ENCODE results near the gene DNM3.
"Not testable (repeated sequence)": the region's sequence is repeated elsewhere in the genome, so short reads cannot be mapped to it uniquely, and the experiment has no call there.

Gene DNM3

DNA sequence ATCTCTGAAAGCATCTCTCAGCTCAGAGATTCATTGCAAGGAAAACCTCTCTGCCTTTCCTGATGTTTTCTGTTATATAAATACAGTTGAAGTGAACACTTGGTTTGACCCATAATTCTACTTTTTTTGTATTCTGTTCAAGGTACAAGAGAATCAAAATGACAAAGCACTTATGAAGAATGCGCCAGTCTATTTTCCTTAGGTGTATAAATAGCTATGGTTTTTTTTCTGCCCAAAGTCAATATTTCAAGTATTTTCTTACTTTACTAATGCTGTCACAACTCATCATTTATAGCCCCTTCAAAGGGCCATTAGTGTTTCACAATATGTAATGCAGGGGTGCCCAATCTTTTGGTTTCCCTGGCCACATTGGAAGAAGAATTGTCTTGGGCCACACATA is 436.7 kb downstream of the DNM3 start:
- no peak for DNase-seq (ENCODE audit: low read depth)

DNA sequence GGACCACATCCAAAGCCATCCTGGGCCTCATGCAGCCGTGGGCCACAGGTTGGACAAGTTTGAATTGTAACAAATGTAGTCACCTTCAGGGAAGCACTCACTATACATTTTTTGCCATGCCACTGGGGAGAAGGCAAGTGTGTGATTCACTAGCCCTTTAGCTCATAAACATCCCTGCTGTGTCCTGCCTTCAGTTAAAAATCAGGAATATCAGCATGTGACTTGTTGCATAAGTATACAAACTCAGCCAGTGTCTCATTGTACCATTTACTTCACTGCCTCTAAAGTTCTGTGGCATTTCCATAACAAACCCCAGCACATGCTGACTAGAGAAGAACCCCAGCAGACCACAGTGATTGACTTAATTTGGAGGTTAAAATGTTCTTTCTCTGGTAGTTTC is 437.2 kb downstream of the DNM3 start:
- DNase-seq (ENCODE audit: low read depth): no peak

DNA sequence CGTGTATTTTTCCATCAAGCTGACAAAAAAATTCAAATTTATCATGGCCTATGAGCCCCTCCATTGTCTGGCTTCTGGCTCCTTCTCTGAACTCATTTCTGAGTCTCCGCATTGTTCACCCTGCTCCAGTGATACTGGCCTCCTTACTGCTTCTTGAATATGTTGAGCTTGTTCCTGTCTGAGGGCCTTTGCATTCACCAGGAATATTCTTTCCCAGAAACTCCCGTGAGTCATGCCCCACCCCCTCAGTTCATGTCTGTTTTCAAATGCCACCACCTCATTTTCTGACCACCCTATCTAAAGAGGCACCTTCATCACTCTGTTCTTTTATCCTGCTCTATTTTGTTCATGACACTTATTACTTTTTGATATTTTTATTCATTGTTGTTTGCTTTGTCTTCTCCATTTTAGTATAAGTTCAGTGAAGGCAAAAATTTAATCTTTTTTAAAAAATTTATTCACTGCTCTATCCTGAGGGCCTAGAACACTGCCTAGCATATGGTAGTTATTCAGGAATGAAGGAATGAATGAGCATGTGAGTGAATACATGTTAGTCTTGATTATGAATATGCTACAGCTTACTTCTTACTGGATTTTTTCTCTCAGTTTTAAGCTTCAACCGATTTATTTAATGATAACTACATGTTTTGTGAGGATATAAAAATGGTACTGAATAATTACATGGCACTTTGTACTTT is 438.8 kb downstream of the DNM3 start:
- no peak for DNase-seq (ENCODE audit: low read depth)

DNA sequence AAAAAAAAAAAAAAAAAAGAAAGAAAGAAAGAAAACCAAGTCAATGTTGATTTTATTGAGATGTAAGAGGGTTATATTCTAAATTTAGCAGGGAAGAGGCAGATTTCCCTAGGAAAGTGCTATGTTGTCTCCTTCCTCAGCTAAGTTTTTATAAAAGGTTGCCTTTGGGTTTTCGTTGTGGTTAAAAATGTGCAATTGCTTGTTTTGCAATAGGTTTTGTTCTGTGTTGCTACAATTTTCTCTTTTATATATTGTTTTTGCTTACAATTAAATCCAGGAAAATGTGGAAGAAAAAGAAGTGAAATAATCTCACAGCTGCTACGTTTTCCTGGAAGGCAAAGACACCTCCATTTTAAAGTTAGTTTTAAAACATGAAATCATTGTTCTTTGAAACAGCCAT is 442.5 kb downstream of the DNM3 start:
- no peak for DNase-seq (ENCODE audit: low read depth)

DNA sequence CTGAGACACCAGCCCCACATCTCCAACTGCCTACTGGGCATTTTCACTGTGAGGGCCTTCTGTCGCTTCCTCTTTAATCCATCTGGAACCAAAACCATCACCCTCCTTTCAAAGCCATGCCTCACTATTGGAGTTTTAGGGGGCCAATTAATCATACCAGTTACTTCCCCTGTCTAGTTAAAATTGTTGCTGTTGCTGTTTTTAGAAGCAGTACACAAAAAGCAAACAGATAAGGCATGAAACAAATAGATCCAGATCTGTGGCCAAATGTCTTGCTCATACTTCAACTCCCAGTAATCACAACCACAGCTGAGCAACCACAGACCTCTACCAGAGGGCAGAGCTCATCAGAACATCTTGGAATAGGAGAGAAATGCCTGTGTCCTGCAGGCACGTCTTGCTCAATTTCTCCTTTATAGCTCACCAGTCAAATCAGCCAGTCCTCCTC is 445.4 kb downstream of the DNM3 start:
- DNase-seq (ENCODE audit: low read depth): no peak

DNA sequence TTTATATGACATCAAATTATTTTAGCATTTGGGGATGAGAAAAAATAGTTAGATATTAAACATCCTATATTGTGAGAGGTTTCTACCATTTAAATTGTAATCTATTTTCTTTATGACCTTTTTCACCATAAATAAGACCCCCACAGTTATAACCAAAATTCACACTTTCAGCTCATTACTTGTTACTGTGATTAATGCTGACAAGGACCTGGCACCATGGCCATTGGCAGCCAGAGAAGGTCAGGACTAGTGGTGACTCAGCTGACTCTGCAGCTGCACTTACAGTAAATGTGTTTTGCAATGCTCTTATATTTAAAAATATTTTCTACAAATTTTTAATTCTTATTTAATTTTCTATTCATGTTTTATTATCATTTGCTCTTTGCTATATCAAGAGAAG is 445.9 kb downstream of the DNM3 start:
- no peak for DNase-seq (ENCODE audit: low read depth)

DNA sequence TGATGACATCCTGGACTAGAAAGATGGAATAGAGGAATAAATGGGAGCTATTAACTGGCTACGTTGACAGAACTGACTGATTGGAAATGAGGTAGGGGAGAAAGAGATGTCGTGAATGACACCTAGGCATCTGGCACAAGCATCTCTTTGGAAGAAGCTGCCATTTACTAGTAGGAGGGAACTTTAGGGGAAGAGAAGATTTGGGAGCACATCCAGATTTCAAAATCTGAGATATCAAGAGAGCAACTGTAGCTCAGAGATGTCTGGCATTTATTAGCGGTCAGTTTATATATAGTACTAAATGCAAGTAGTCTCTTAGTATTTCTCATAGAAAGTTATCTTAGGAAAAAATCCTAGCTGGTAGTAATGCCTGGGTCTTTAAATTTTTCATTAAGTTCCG is 447.3 kb downstream of the DNM3 start:
- DNase-seq (ENCODE audit: low read depth): no peak

DNA sequence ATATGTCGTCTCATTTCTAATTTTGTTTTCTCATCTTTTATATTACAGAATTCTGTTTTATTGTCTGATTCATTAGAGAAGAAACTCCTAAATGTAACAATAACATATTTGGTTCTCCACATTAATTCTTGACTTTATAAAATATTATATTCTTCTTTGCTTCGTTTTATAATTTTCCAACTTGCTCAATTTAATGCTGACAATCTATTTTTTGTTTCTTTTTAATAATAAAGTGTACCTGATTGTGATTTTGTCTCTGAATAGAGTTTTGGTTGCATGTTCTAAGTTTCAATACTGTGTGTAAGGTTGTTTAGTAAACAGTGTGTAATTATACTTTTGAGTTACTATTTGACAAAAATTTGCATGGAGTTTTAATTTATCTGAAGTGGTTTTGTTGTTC is 448.1 kb downstream of the DNM3 start:
- no peak for DNase-seq (ENCODE audit: low read depth)

DNA sequence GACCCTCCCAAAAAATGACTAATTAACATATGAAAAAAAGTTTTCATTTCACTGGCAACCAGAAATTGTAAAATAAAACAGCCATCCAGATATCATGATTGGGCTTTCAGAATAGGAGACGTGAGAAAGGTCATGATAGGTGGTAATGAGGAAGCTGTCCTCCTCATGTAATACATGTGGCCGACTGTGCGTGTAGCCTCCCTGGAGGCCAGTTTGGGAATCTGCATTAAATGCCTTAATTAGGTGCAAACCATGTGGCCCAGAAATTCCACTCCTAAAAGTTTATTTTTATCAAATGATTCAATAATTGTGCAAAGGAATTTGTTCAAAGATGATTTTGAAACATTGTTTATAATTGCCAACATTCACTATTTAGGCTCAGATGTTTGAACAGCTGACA is 451.5 kb downstream of the DNM3 start:
- DNase-seq (ENCODE audit: low read depth): no peak

DNA sequence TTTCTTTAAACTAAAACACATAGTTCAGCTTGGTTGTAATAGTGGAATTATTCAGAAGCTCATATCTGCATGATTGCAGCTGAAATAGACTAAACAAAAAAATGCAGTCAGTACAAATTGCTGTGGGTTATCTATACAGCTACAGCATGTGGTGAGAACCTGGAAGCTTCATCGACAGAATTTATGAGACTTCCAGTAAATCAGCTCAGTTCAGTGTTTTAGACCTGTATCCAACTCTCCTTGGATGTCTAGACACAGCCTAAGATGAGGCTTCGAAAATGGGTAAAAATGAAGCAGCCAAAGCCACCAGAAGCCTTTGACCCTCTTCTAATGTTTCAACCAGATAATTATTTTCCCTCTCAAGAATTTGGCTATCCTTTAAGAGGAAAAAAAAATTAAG is 452.1 kb downstream of the DNM3 start:
- DNase-seq (ENCODE audit: low read depth): no peak

DNA sequence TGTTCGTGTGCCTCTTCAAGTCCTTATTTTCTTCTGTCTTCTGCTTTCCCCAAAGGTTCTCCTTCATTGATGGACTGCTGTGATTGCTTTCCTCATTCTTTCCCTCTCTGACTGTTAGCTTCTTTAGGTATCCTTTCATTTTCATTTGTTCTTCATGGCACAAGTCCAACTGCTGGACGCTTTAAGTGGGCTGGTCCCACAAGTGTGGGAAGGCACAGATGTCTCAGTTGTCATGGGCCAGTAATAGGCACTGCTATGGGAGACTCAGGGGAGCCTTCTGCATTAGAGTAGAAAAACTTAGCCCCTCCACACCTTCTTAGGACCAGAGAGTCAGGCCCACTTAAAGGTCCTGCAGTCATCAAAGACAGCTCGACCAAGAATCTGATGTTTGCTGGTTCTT is 456.8 kb downstream of the DNM3 start:
- no peak for DNase-seq (ENCODE audit: low read depth)

DNA sequence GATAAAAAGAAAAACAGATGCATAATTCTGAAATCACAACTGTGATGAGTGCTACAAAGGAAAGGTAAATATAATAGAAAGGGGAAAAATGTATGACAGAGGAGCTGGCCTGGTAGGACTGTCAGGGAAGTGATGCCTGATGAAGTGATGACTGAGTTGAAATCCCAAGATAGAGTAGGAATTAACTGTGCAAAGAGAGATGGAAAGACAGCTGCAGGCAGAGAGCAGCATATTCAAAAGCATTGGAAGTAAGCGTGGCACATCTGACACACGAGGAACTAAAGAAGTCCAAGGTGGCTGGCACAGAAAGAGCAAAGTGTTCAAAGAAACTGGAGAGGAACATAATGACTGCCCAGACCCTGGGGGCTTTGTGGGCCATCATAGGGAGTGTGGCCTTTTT is 457.6 kb downstream of the DNM3 start:
- no peak for DNase-seq (ENCODE audit: low read depth)

DNA sequence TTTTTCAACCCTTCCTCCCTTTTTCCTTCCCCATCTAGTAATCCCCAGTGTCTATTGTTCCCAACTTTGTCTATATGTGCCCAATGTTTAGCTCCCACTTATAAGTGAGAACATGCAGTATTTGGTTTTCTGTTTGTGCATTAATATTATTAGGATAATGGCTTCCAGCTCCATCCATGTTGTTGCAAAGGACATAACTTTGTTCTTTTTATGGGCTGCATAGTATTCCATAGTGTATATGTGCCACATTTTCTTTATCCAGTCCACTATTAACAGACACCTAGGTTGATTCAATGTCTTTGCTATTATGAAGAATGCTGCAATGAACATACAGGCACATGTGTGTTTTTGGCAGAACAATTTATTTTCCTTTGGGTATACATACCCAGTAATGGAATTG is 458.2 kb downstream of the DNM3 start:
- DNase-seq (ENCODE audit: low read depth): no peak

DNA sequence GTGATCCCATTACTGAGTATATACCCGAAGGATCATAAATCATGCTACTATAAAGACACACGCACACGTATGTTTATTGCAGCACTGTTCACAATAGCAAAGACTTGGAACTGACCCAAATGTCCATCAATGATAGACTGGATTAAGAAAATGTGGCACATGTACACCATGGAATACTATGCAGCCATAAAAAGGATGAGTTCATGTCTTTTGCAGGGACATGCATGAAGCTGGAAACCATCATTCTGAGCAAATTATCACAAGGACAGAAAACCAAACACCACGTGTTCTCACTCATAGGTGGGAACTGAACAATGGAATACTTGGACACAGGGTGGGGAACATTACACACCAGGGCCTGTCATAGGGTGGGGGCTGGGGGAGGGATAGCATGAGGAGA is 466.2 kb downstream of the DNM3 start:
- not testable (repeated sequence) for DNase-seq (ENCODE audit: low read depth)

DNA sequence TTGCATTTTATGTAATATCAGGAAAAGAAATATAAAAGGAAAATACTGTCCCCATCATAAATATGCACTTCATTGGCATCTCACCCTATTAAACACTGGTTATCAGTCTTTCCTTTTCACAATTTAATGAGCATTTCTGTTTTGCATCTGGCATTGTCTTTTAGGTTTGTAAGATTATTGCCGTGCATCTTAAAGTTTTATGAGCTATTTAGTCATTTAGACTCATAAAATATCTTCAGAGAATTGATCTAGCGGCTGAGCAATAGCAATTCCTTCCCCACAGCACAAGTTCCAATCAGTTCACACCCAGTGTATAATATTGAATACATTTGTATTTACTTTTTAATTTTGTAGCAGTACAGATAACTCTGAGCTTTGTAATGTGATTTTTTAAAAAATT is 466.8 kb downstream of the DNM3 start:
- no peak for DNase-seq (ENCODE audit: low read depth)

DNA sequence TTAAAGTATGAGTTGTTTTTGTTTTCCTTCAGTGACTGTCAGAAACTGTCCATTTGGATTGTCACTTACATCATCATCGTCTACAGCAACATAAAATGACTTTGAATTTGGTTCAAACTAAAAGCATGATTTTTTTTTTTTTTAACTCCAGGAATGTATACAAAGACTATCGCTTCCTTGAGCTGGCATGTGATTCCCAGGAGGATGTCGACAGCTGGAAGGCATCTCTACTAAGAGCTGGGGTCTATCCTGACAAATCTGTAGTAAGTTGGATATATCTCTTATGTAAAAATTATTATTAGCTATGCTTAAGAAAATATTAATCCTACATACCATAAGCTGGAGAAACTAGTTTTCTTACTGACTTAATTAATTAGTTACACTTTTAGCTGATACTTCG is 467.3 kb downstream of the DNM3 start:
- no peak for DNase-seq (ENCODE audit: low read depth)

DNA sequence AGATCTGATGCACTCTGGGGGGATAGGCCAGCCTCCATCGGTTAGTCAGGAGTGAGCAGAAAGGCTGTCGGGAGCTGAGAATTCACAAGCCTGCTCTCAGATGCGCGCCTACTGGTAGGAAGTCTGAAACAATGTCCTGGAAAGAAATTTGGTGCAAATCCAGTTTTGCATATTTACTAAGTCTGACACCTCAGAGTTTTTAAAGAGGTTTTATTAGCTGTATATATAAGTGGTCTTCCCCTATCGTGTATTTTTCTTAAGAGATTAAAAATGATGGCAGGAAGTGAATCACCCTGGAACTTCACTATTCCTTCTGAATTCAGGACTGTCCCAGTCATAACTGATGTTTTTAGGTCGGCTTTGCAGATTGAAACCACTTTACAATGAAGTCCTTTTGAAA is 479.4 kb downstream of the DNM3 start:
- DNase-seq (ENCODE audit: low read depth): no peak

DNA sequence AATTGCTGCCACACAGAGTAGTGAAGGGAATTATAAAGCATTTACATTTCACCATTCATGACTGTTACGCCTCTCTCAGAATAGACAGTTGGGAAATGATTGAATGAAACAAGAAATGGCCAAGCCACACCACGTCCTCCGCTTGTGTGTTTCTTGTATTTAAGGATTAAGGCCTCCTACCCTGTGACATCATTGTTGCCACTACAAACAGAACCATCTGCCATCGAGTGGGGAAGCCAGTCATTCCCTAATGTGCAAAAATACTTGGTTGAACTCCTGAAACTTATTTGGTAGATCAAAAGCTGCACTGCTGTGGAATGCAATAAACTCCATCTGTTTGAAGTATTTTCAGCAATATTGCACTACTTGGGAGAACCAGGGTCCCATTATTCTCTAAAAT is 480.2 kb downstream of the DNM3 start:
- DNase-seq (ENCODE audit: low read depth): no peak

DNA sequence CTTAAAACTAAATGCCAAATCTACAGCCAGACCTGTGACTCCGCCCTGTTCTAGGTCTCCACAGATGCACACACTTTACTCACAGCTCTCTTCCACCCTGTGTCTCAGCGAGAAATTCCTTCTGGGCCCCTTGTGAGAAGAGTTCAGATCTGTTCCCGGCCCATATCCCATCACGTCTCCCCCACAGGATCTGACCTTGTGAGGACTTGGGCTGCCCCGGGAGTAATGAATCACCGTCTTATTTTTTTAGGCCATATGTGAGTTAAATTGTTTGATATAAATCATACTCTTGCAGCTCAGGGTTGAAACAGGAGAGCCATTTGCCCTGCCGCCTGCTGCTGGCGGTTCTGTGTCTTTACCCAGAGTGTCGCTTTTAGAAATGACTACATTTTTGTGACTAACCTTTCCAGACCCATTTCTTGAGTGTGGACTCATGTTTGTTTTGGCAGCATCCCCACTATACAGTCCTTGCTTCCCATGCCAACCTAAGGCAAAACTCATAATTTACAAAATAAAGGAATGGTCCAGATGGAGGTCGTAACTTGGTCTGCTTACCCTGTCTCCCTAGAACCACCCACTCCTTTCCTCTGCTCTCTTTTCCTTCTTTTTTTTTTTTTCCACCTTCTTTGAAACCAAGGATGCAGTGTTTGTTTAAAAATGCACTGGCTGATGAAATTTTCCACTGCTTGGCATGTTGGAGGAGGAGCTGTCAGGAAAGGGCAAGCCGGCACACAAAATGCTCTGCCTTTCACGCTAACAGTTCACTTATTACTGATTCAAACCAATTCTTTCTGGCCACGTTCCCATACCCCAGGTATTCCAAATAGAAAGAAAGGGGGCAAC is 481.1 kb downstream of the DNM3 start:
- DNase-seq (ENCODE audit: low read depth): no peak

DNA sequence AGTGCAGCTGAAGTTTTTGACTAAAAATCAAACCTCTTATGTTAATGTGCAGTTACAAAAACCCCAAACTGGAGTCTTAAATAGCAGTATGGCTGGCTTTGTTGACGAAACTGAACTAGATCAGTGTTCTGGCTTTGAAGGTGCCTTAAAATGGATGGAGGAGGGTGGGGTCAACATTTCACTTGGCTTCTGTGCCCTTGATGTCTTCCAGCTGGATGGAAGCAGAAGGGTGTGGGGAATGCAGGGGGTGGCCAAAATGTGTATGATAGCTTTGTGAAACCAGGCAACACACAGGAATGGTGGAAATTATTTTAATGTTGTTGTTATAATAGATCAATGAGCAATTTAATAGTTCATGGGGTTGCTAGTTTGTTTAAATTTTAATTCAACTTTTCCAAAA is 482.4 kb downstream of the DNM3 start:
- no peak for DNase-seq (ENCODE audit: low read depth)

DNA sequence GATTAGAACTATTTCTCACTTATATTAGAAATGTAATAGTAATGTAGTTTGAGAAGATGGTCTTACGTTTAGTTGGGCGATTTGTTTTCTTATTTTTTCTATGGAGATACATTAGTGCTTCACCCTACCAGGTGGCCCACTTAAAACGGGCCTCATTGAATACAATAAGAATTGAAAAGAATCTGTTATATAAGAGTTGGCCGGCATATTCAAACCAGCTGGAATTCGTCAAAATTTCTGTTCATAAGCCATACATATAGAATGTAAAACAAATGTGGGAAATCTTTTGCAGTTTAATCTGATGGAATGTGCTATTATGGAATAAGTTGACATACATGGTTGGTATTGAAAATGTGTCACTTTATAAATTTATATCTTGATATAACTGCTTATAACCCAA is 482.8 kb downstream of the DNM3 start:
- no peak for DNase-seq (ENCODE audit: low read depth)

DNA sequence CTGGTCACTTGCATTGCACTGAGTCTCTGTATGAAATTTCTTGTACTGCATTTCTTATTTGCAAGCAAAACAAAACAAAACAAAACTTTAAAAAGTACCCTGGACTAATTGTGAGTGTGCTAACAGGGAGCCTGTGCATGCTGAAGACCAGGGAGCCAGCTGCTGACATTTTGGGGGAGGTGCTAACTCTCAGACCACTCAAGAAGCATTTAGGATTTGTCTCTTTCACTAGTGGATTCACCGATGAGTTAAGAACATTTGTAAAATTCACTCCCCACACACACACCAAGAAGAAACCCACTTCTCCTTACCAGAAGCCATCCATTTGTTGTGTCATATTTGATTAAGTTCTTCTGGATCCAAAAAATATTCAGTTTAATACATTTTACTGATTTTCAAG is 483.5 kb downstream of the DNM3 start:
- DNase-seq (ENCODE audit: low read depth): no peak

DNA sequence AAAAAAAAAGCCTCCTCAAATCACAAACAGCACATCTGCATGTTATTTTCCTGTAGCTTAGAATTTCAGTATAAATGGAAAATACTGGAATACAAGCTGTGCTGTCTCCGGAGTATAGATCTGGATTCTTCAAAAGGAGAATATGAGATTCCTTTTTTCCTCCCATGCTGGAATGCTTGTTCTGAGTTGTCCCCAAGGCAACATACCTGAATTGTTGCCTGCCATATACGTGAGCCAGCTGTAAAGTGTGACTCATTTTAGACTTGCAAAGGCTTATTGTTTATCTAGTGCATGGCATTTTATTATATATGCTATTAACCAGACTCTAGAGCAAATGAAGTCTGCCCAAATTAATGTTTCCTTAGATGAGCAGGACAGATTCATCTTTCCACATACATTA is 484.2 kb downstream of the DNM3 start:
- no peak for DNase-seq (ENCODE audit: low read depth)

DNA sequence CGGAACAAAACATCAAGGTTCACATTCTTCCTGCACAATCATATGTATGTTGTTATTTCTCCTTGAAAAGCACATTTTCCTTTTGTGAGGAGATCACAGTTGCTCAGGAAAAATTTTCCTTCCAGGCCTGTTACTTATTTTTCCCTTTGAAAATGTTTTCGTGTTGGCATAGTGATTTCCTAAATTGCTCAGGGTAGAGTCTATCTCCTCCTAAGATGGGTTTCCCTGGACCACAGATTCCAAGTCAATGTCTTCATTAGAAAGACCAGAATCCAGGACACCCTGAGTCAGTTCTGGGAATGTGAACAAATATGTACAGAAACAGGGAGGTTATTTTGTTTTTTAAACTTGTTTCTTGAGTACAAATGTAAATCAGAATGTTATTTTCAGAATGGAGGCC is 484.8 kb downstream of the DNM3 start:
- no peak for DNase-seq (ENCODE audit: low read depth)

Measured in stimulated activated CD8-positive, alpha-beta memory T cell treated with anti-CD3 and anti-CD28 coated beads, Interleukin-12 subunit alpha, Interleukin-12 subunit beta, amount 100 ng/mL, for 1 hour (primary cell).